GM12891 (cell line): ENCODE results near the gene FDX2.

Experiments
- PAX5 ChIP-seq: IDR thresholded peaks from 2 replicates; pipeline ENCODE4 v1.6.1; 2011; ENCODE audit warnings: low read length, moderate library complexity, mild to moderate bottlenecking; ENCODE audit not compliant: insufficient read depth, severe bottlenecking
- POLR2A ChIP-seq: IDR thresholded peaks from 2 replicates; pipeline ENCODE4 v1.6.1; 2011; ENCODE audit warnings: low read depth, low read length, control low read depth
- POLR2AphosphoS5 ChIP-seq: IDR thresholded peaks from 2 replicates; pipeline ENCODE4 v1.6.1; 2011; ENCODE audit warnings: low read depth, low read length, control low read depth
- SPI1 ChIP-seq: IDR thresholded peaks from 2 replicates; pipeline ENCODE4 v1.6.1; 2011; ENCODE audit warnings: low read depth, low read length, control low read depth
- TAF1 ChIP-seq: IDR thresholded peaks from 2 replicates; pipeline ENCODE4 v1.6.1; 2011; ENCODE audit warnings: low read depth, low read length, control low read depth

- TF ChIP-seq POLR2AphosphoS5: no peak
- no peak for TF ChIP-seq POLR2A
- TF ChIP-seq PAX5: no peak
- no peak for TF ChIP-seq SPI1
- no peak for TF ChIP-seq TAF1
These were observed 622 bp upstream of the FDX2 start for GRCh38 chr19:10316229-10317044.
